Measurements from ENCODE around the gene ARHGAP35.

GRCh38 chr19:46861691-46862502 lies 1.1 kb downstream of the ARHGAP35 start:
- TF ChIP-seq CTCF (IDR thresholded peaks at IDR 0.05) (no peak), ZFX (IDR thresholded peaks at IDR 0.05; ENCODE audit: borderline replicate concordance) (no peak)
